Measurements from ENCODE around the gene KCNQ1.

KCNQ1 gene

DNA sequence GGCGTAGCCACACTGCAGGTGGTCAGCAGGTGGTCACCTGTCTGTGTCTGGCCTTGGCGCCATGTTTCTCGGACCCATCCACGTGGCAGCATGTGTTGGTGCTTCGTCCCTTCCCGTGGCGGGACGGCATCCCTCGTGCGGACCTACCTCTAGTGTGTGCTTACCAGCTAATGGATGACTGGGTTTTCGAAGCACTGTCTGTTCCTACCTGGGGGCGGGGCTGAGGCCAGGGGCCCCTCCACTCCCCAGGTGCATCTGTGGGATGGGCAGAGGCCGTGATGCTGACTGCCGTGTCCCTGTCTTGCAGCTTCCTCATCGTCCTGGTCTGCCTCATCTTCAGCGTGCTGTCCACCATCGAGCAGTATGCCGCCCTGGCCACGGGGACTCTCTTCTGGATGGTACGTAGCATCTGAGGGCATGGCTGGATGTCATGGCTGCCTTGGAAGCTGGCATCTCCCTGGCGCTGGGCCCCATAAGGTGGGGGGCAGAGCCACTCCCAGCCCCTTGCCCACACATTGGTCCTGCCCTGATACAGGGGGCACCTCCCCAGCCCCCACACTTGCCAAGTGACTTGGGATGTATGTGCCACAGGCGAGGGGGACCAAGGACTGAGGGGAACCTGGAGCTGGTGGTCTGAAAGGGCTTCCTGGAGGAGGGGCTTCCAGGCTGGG lies 82.9 kb downstream of the KCNQ1 start:
- no peaks in the 10 kb centered on the region for H3K4me1 ChIP-seq
- peak; percentile 1 for DNase-seq
- no peak overlapping the region for H3K4me3 ChIP-seq (ENCODE audit: low read depth, low read length)
- no peaks in the 10 kb centered on the region for H3K9me3 ChIP-seq
- TF ChIP-seq, protein P1, sequence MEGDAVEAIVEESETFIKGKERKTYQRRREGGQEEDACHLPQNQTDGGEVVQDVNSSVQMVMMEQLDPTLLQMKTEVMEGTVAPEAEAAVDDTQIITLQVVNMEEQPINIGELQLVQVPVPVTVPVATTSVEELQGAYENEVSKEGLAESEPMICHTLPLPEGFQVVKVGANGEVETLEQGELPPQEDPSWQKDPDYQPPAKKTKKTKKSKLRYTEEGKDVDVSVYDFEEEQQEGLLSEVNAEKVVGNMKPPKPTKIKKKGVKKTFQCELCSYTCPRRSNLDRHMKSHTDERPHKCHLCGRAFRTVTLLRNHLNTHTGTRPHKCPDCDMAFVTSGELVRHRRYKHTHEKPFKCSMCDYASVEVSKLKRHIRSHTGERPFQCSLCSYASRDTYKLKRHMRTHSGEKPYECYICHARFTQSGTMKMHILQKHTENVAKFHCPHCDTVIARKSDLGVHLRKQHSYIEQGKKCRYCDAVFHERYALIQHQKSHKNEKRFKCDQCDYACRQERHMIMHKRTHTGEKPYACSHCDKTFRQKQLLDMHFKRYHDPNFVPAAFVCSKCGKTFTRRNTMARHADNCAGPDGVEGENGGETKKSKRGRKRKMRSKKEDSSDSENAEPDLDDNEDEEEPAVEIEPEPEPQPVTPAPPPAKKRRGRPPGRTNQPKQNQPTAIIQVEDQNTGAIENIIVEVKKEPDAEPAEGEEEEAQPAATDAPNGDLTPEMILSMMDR (IDR thresholded peaks at IDR 0.05; ENCODE audit: low read depth, low read length): no peak
- no peaks in the 10 kb centered on the region for H3K27me3 ChIP-seq
- no peaks in the 10 kb centered on the region for H3K36me3 ChIP-seq

DNA sequence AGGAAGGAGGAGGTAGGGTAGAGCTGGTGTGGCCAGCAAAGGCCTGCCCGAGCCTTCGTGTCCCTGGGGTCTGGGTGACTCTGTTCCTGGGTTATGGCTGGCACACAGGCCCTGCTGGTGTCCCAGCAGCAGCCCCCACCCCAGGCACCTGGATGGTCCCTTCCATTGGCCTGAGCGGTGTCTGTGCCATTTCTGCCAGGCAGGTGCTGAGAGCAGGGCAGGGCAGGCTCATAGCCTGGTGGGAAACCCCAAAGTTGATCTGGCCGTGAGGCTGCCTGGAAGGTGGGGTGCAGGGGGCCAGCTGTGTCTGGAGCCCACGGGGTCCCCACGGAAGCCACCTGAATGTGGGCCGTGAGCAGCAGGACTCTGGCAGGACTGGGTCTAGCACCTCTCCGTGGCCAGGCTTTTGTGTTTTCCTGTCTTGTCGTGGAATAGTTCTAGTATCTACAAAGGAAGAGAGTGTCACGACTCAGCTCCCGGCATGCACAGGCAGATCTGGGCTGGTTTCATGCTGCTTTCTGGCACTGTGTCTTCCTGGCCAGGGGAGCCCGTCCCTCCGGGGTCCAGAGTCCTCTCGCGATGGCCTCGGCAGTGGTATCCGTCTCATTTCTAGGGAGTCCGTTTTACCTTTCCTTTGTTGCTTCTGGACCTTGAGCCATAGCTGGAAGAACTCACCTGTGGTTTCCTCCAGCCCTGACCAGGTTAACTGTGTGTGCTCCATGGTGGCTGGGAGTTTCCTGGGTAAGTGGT lies 83.7 kb downstream of the KCNQ1 start:
- TF ChIP-seq, protein P1 (IDR thresholded peaks at IDR 0.05; ENCODE audit: low read depth, low read length): no peak
- H3K36me3 ChIP-seq: no peaks in the 10 kb centered on the region
- no peaks in the 10 kb centered on the region for H3K27me3 ChIP-seq
- peak; percentile 0 for DNase-seq
- H3K4me3 ChIP-seq (ENCODE audit: low read depth, low read length): no peak overlapping the region
- H3K4me1 ChIP-seq: no peaks in the 10 kb centered on the region
- no peaks in the 10 kb centered on the region for H3K9me3 ChIP-seq

DNA sequence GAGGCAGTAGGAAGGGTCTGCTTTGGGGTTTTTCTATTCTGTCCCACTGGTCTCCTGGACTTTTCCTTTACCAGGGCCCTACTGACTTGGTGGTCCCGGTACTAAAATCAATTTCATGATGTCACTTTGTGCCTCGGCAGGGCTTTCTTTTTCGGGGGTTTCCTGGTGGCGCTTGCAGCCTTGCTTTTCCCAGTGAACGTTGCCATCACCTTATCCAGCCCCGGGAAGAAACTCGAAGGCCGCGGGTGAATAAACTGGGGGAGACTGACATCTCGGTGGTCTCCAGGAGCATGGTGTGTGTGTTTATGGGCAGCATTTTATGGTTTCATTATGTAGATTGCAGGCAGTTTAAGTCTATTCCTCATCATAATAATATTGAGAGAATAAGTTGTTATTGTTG lies 84.4 kb downstream of the KCNQ1 start:
- Histone ChIP-seq H3K4me1 (no peaks in the 10 kb centered on the region), H3K4me3 (ENCODE audit: low read depth, low read length) (no peak overlapping the region), H3K36me3 (no peaks in the 10 kb centered on the region), H3K9me3 (no peaks in the 10 kb centered on the region), H3K27me3 (no peaks in the 10 kb centered on the region)
- TF ChIP-seq, protein P1 (IDR thresholded peaks at IDR 0.05; ENCODE audit: low read depth, low read length): no peak
- no peak for DNase-seq

DNA sequence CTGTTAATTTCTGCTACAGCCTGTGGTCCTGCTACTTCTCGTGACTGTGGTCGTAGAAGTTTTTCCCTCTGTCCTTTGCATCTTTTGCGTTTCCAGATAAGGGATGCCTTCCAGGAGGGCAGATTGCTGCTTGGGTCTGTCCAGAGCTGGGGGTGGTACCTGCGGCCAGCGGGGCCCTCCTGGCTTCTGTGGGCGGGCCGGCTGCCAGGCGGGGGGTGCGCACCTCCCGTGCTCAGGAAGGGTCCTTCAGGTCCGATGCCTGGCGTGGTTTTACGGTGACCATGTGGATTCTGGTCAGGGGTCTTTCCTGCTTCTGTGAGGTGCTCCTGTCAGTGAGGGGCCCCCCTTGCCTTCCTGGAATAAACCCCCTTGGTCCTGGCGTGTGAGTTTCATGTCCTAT lies 84.8 kb downstream of the KCNQ1 start:
- no peaks in the 10 kb centered on the region for H3K4me1 ChIP-seq
- no peaks in the 10 kb centered on the region for H3K9me3 ChIP-seq
- no peak overlapping the region for H3K4me3 ChIP-seq (ENCODE audit: low read depth, low read length)
- no peaks in the 10 kb centered on the region for H3K36me3 ChIP-seq
- H3K27me3 ChIP-seq: no peaks in the 10 kb centered on the region
- peak; percentile 2 for DNase-seq
- TF ChIP-seq, protein P1 (IDR thresholded peaks at IDR 0.05; ENCODE audit: low read depth, low read length): no peak

DNA sequence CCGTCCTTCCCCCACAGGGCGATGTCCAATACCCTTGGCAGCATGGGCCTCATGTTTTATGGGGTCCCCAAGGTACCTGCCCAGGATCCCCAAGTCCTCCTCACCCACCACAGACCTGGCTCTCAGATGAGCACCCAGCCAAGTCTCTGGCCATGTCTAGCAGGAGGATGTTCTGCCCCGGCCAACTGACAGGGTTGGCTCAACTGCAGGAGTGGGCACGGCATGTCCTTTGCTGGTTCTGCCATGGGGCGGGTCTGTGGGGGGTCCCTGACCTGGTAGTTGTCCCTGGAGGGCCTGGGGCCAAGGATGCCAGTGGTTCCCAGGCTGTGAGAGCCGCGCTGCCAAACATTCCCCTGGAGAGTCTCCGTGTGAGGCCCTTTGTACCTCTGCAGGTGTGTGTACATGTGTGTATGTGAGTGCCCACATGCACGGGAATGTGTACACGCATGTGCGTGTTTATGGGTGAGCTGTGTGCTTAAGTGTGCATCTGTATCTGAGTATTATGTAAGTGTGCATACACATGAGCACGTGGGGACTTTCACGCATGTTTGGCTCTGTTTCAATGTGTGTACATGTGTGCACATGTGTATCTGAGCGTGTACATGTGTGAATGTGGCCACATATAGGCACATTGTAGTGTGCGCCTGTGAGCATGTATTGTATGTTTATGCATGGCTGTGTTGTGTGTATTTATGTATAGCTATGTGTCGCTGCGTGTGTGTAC lies 85.5 kb downstream of the KCNQ1 start:
- no peaks in the 10 kb centered on the region for H3K27me3 ChIP-seq
- no peaks in the 10 kb centered on the region for H3K36me3 ChIP-seq
- DNase-seq: peak; percentile 0

More for the DNA sequence above, 85.5 kb downstream of the KCNQ1 start:
- no peaks in the 10 kb centered on the region for H3K4me1 ChIP-seq
- H3K4me3 ChIP-seq (ENCODE audit: low read depth, low read length): no peak overlapping the region
- no peaks in the 10 kb centered on the region for H3K9me3 ChIP-seq
- TF ChIP-seq, protein P1 (IDR thresholded peaks at IDR 0.05; ENCODE audit: low read depth, low read length): no peak

All from BE2C (cell line).